Activated T-helper 17 cell treated with anti-CD3 and anti-CD28 coated beads, Interleukin-2, amount 50 U/mL, for 72 hours (primary cell): ENCODE measurements around the gene OLR1. TPM values are rescaled to one million over a fixed set of nuclear protein-coding genes. Genes with fewer than 3 reads are reported as not detected.
"Not testable (repeated sequence)": the region's sequence is repeated elsewhere in the genome, so short reads cannot be mapped to it uniquely, and the experiment has no call there.

Experiments used
- ATAC-seq: fragments of 150-1000 bp; cut with Tn5 transposase; replicated peaks from 2 replicates; pipeline ENCODE4 v1.10.0; 2021; ENCODE audit warnings: mild to moderate bottlenecking, moderate library complexity
- H3K27ac Mint-ChIP-seq: one replicate; pipeline ENCODE4 v1.8.0; 2022; ENCODE audit warnings: mixed read lengths
- H3K27me3 Mint-ChIP-seq: one replicate; pipeline ENCODE4 v1.8.0; 2022; ENCODE audit warnings: mixed read lengths
- H3K36me3 Mint-ChIP-seq: one replicate; pipeline ENCODE4 v1.8.0; 2022; ENCODE audit warnings: low read depth, mild to moderate bottlenecking, mixed read lengths
- H3K4me1 Mint-ChIP-seq: one replicate; pipeline ENCODE4 v1.8.0; 2022; ENCODE audit warnings: mixed read lengths
- H3K4me3 Mint-ChIP-seq: one replicate; pipeline ENCODE4 v1.8.0; 2022; ENCODE audit warnings: mild to moderate bottlenecking, mixed read lengths
- H3K9me3 Mint-ChIP-seq: one replicate; pipeline ENCODE4 v1.8.0; 2022; ENCODE audit warnings: mixed read lengths
- total RNA-seq, 2 donors: library from RNA; stranded (reverse); gene quantifications; one replicate each; pipeline ENCODE4 v1.2.3, GENCODE V29; 2022

The OLR1 gene
- total RNA-seq, 2 donors from 2014 or later, result not detected

DNA sequence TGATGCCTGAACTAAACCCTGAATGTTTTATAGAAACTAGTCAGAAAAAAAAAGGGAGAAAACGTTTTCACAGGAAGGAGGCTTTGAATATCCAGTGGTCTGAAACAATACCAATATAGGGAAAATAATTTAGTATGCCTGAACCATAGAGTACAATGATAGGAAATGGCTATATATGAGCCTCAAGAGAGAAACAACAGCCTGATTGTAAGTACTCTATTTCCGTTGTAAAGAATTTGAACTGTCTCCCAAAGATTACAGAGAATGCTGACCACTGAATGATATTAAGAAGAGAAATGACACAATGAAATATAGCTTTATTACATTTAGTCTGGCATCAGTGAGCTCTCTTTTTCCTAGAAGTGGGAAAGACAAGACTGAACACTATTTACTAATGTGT, 35.2 kb upstream of the OLR1 start:
- no peak for ATAC-seq
- Mint-ChIP-seq H3K27ac (no peak overlapping the region), H3K4me1 (no peaks in the 10 kb centered on the region), H3K9me3 (no peaks in the 10 kb centered on the region), H3K27me3 (no peaks in the 10 kb centered on the region), H3K36me3 (peaks cover 4% of the 10 kb centered on the region), H3K4me3 (no peak overlapping the region)

DNA sequence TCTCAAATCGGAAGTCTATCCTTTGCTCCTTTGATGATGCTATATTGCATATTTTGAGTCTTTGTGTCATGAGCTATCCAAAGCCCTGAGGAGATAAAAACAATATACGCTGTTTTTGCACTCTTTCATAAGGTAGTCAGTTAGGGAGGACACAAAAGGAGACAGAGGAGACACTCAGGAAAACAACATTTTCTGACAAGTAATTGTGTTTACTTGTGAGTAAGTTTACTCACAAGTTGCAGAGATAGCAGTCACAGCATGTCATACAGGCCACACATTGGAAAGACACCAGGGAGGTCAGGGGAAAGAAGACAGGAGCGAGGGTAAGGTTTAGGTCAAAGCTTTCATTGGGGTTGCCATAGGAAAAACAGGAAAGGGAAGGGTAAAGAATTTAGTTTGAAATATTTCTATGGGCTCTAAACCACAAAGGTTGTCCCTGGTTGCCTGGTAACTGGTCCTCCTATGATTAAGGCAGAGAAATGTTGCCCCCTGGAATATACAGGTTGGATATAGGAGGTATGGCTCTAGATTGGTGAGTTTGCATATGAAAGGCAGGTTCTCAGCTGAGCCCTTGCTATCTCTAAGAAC, 33.4 kb upstream of the OLR1 start:
- Mint-ChIP-seq H3K4me1 (no peaks in the 10 kb centered on the region), H3K27me3 (no peaks in the 10 kb centered on the region), H3K27ac (no peak overlapping the region), H3K4me3 (no peak overlapping the region), H3K9me3 (no peaks in the 10 kb centered on the region), H3K36me3 (no peaks in the 10 kb centered on the region)
- ATAC-seq, result no peak

DNA sequence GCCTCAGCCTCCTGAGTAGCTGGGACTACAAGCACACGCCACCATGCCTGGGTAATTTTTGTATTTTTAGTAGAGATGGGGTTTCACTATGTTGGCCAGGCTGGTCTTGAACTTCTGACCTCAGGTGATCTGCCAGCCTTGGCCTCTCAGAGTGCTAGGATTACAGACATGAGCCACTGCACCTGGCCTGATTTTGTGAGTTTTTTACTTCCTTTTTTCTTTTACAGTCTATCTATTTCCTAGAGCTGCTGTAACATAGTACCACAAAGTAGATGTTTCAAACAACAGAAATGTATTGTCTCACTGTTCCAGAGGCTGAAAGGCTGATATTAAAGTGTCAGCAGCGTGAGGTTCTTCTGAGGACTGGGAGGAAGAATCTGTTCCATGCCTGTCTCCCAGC, 32.6 kb upstream of the OLR1 start:
- not testable (repeated sequence) for H3K9me3 Mint-ChIP-seq, H3K36me3 Mint-ChIP-seq, H3K4me1 Mint-ChIP-seq, H3K27ac Mint-ChIP-seq, H3K27me3 Mint-ChIP-seq, H3K4me3 Mint-ChIP-seq, ATAC-seq

DNA sequence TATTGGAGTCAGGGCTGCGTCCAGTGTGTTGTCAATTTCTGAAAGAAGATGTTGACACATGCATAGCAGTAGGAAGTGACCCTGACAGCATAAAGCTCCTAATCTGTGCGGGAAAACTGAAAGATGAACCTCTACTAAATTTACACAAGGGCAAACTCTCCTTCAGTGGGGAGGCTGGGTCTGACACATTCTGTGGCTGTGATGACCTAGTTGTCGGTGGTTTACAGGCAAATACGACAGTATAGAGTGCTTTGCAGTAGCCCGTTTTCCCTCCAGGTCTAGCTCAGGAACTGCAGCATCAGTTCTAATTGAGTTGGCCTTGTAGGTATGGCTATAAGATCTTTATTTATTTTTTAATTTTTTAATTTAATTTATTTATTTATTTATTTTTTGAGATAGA, 25.9 kb upstream of the OLR1 start:
- no peak for ATAC-seq
- no peaks in the 10 kb centered on the region for H3K36me3 Mint-ChIP-seq
- peaks cover 13% of the 10 kb centered on the region for H3K27me3 Mint-ChIP-seq
- H3K4me1 Mint-ChIP-seq, result no peaks in the 10 kb centered on the region
- no peak overlapping the region for H3K4me3 Mint-ChIP-seq
- no peaks in the 10 kb centered on the region for H3K9me3 Mint-ChIP-seq
- H3K27ac Mint-ChIP-seq, result no peak overlapping the region

DNA sequence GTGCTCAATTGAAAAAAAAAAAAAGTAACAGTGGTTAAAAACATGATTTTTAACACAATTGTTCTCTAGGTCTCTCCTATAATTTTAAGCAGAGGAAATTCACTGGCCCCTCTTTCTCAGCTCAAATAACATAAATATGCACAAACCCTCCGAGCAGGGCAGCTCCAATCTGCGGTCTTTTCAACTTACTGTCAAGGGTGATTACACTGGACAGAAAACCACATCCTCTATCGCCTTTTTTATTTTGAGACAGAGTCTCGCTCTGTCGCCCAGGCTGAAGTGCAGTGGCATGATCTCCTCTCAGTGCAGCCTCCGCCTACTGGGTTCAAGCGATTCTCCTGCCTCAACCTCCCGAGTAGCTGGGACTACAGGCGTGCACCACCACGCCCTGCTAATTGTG, 24.3 kb upstream of the OLR1 start:
- Mint-ChIP-seq H3K4me1 (no peaks in the 10 kb centered on the region), H3K27me3 (peaks cover 17% of the 10 kb centered on the region), H3K9me3 (no peaks in the 10 kb centered on the region), H3K4me3 (no peak overlapping the region), H3K27ac (no peak overlapping the region), H3K36me3 (no peaks in the 10 kb centered on the region)
- ATAC-seq, result no peak

DNA sequence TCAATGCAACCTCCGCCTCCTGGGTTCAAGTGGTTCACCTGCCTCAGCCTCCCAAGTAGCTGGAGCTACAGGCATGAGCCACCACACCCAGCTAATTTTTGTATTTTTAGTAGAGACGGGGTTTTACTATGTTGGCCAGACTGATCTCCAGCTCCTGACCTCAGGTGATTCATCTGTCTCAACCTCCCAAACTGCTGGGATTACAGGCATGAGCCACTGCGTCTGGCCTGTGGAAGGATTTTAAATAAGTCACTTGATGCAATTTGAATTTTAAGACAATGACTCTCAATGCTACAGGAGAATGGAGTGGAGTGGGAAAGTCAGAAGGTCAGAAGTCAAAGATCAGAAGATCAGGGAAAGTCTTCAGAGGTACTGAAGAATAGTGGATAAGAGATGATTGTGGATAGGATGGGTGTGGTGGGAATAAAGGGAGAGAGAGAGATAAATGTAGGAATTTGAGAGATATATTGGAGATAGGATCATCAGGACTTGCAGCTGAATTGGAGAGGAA, 22.3 kb upstream of the OLR1 start:
- Mint-ChIP-seq H3K27ac (no peak overlapping the region), H3K4me1 (no peaks in the 10 kb centered on the region), H3K9me3 (no peaks in the 10 kb centered on the region), H3K27me3 (peaks cover 17% of the 10 kb centered on the region), H3K36me3 (no peaks in the 10 kb centered on the region), H3K4me3 (no peak overlapping the region)
- ATAC-seq, result no peak

DNA sequence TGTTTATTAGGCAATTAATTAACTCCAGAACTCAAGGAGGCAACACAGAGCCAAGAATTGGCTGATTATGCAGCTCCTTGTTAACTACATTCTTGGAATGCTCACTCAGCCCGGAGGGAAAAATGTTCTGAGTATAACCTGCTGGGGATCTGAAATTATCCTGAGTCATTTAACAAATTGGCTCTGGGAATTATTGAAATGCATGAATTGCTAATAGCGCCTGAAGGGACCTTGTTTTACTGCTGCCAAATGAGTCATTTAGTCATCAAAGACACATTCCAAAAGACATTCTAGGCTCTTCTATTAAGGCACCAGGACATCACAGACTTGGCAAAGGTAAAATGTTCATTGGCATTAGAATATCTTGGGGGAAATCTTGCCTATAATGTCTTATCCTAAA, 19.9 kb upstream of the OLR1 start:
- ATAC-seq, result no peak
- H3K27ac Mint-ChIP-seq, result no peak overlapping the region
- no peaks in the 10 kb centered on the region for H3K36me3 Mint-ChIP-seq
- peaks cover 17% of the 10 kb centered on the region for H3K27me3 Mint-ChIP-seq
- H3K4me3 Mint-ChIP-seq, result no peak overlapping the region
- H3K9me3 Mint-ChIP-seq, result no peaks in the 10 kb centered on the region
- H3K4me1 Mint-ChIP-seq, result no peaks in the 10 kb centered on the region

DNA sequence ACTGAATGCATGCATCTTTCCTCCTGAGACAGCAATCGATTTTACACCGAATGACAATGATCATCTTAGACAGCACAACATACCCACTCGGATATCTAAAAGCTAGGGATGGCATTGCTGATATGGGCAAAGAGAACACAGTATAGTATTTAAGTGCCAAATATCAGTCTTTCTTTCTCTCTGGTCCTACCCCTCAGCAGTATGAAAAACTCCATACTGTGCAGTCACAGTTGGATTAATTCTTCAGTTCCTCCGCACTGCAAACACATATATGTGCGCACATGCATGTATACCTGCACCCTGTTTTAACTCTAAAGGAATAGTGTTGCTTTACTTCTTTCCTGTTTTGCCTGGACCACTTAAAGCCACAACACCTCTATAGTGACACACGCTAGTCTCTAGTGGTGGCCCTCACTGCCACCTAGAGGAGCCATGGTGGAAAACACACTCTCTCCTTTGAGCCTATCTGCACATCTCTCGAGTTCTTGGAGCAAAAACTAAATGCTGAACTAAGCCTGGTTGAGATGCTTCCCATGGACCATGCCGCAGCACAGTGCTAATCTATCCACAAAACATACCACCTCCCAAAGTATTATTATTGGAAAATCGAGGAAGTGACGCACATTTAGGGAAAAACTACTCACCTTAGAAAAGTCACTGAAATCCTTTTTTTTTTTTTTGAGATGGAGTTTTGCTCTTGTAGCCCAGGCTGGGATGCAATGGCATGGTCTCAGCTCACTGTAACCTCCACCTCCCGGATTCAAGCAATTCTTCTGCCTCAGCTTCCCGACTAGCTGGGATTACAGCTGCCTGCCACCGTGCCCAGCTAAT, 18.8 kb upstream of the OLR1 start:
- Mint-ChIP-seq H3K27ac (no peak overlapping the region), H3K4me3 (no peak overlapping the region), H3K27me3 (peaks cover 20% of the 10 kb centered on the region), H3K9me3 (no peaks in the 10 kb centered on the region), H3K36me3 (no peaks in the 10 kb centered on the region), H3K4me1 (no peaks in the 10 kb centered on the region)
- ATAC-seq, result peak; percentile 95

DNA sequence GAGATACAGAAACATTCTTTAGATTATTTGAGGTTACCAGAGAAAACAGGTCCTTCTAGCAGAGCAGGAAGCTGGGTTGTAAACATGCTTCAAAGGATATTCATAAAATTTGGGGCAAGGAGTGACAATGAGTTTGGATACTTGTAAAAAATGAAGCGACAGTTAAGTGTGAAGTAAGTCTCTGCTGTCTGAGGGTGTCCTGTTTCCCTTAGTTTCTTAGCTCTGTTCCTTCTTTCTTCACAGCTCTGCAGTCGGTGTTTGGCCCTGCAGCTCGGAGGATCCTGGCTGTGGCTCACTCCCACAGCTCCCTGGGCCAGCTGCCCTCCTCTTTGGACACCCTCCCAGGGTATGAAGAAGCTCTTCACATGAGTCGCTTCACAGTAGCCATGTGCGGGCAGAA, 17.7 kb upstream of the OLR1 start:
- Mint-ChIP-seq H3K4me1 (no peaks in the 10 kb centered on the region), H3K27me3 (peaks cover 20% of the 10 kb centered on the region), H3K9me3 (no peaks in the 10 kb centered on the region), H3K4me3 (no peak overlapping the region), H3K27ac (no peak overlapping the region), H3K36me3 (no peaks in the 10 kb centered on the region)
- ATAC-seq, result no peak

DNA sequence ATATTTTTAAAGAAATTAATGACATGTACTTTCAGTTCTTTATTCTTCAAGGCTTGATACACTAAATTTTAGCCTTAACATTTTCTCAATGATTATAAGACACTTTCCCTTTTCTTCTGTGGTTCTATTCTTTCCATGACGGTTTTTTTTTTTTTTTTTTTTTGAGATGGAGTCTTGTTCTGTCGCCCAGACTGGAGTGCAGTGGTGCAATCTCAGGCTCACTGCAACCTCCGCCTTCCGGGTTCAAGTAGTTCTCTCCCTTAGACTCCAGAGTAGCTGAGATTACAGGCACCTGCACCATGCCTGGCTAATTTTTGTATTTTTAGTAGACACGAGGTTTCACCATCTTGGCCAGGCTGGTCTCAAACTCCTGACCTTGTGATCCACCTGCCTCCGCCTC, 15.0 kb upstream of the OLR1 start:
- H3K9me3 Mint-ChIP-seq, H3K4me1 Mint-ChIP-seq, H3K36me3 Mint-ChIP-seq, ATAC-seq, H3K27ac Mint-ChIP-seq, H3K4me3 Mint-ChIP-seq: not testable (repeated sequence)
- H3K27me3 Mint-ChIP-seq, result peaks cover 28% of the 10 kb centered on the region

DNA sequence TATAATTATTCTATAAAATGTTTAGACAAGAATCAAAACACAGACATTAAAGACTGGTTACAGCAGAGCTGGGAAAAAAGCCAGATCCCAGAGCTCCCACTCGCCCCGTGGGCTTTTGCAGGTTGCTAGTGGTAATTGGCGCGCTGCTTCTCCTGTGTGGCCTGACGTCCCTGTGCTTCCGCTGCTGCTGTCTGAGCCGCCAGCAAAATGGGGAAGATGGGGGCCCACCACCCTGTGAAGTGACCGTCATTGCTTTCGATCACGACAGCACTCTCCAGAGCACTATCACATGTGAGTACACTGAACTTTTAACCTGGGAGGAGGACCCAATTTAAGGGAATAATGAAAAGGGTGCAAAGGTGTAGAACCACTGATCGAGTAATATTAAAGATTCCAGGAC, 14.4 kb upstream of the OLR1 start:
- no peaks in the 10 kb centered on the region for H3K9me3 Mint-ChIP-seq
- H3K27me3 Mint-ChIP-seq, result peaks cover 29% of the 10 kb centered on the region
- H3K4me3 Mint-ChIP-seq, result no peak overlapping the region
- no peak overlapping the region for H3K27ac Mint-ChIP-seq
- ATAC-seq, result no peak
- peaks cover 3% of the 10 kb centered on the region for H3K4me1 Mint-ChIP-seq
- H3K36me3 Mint-ChIP-seq, result no peaks in the 10 kb centered on the region

DNA sequence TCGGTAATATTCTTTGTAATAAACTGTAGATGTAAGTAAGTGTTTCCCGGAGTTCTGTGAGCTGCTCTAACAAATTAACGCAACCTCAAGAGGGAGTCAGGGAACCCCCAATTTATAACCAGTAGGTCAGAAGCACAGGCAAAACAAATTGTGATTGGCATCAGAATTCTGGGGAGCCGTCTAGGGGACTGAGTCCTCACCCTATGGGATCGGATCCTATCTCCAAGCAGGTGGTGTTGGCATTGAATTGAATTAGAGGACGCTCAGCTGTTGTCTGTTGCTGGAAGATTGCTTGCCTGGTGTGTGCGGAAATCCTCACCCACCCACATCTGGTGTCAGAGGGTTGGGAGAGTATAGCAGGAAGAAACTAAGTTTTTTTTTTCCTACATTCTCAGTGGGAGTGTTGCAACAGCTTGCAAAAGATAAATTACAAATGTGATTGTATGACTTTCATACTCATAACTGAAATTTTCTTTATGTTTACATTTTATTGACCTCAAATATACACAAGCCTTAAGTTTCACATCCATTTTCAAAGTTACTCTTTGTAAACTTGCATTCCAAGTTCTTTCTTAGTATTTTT, 12.4 kb upstream of the OLR1 start:
- Mint-ChIP-seq H3K9me3 (no peaks in the 10 kb centered on the region), H3K36me3 (no peaks in the 10 kb centered on the region), H3K4me1 (peaks cover 3% of the 10 kb centered on the region), H3K4me3 (no peak overlapping the region), H3K27me3 (peaks cover 41% of the 10 kb centered on the region), H3K27ac (no peak overlapping the region)
- ATAC-seq, result no peak

DNA sequence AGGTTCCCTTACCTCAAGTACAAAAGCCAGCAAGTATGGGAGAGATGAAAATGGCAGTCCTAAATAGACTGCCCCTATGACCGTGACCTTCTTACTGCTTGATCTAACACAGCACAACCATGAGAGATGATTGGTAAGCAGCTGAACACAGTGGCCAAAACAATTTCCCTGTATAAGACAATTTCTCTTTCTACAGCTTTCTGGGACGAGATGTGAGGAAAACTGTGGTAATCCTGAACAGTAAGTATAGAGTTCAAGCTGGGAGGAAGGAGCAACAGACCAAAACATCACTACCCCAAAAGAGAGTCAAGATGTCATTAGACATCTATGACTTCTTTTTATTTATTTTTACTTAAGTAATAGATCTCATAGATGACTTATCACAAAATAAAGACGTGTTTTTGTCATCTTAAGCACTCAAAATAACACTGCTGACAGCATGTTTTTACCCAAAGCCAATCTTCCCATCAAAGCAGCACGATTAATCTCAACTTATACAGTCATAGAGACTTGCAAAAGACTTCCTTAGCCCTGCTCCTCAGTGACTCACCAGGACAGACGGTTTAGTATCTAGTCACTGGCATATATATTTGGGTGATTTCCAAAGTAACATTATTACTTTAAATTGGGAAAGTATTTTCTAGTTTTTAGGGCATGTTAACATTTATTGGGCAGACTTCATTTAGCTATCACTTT, 10.6 kb upstream of the OLR1 start:
- peak; percentile 83 for ATAC-seq
- Mint-ChIP-seq H3K9me3 (no peaks in the 10 kb centered on the region), H3K4me3 (no peak overlapping the region), H3K27me3 (peaks cover 48% of the 10 kb centered on the region), H3K4me1 (peaks cover 3% of the 10 kb centered on the region), H3K27ac (no peak overlapping the region), H3K36me3 (no peaks in the 10 kb centered on the region)

DNA sequence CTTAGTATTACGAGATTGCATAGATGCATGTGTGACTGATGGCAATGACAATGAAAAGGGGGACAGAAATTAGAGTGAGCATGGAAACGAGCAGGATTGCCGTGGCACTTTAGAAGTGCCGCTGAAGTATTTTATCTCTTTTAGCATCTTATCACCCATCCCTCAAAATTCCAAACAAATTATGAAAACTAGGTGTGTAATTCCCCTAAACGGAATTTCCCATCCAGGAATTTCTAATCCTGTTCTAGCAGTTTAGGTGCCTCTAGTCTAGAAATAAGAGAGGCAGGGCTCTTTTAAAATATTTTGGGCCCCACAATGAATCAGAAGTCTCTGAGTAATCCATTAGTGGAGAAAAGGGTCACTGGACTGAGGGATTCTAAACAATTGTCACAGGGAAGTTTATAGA, 7.8 kb upstream of the OLR1 start:
- H3K4me1 Mint-ChIP-seq, result peaks cover 3% of the 10 kb centered on the region
- no peaks in the 10 kb centered on the region for H3K9me3 Mint-ChIP-seq
- no peak overlapping the region for H3K27ac Mint-ChIP-seq
- H3K36me3 Mint-ChIP-seq, result no peaks in the 10 kb centered on the region
- H3K4me3 Mint-ChIP-seq, result no peak overlapping the region
- no peak for ATAC-seq
- peaks cover 49% of the 10 kb centered on the region for H3K27me3 Mint-ChIP-seq

DNA sequence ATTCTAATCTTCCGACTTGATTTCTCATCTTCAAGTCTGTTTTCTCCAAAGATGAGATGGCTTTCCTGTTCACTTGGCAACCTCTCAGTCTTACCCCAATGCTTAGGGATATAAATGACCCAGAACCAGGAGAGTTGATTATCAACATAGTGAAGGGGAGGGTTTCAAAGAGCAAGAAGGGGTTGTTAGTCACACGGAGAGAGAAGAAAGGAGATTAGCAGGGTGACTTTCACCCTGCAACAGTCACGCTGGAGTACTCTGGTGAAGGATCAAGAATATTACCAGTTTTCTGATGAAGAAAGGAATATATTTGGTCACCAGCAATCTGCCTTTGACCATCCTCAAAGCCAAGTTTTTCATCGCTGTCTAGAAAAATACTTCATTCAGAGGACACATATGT, 6.9 kb upstream of the OLR1 start, which contains the start of gene TMEM52B:
TMEM52B (plus strand) TSS at position 212 of the 400 bp plus-strand sequence. CDS start 543 bp downstream, outside the sequence.
- Mint-ChIP-seq H3K36me3 (no peaks in the 10 kb centered on the region), H3K27me3 (peaks cover 44% of the 10 kb centered on the region), H3K27ac (no peak within 1 kb of the TSS), H3K9me3 (no peaks in the 10 kb centered on the region), H3K4me3 (no peak within 1 kb of the TSS), H3K4me1 (peaks cover 3% of the 10 kb centered on the region)
- ATAC-seq, result no peak
